Epithelial cell of esophagus (primary cell): ENCODE measurements around the gene RBPJL.

ENCODE experiments used
- DNase-seq: peaks from one replicate; pipeline ENCODE4 v3.0.0; 2010; ENCODE audit warnings: low read depth
- H3K4me3 ChIP-seq: 2 replicates; pipeline ENCODE4 v1.5.1; 2011; ENCODE audit warnings: mild to moderate bottlenecking, low read length, control low read depth
- TF ChIP-seq, protein P1 (sequence below): IDR thresholded peaks from 2 replicates; pipeline ENCODE4 v1.5.1; 2011; ENCODE audit warnings: low read depth, mild to moderate bottlenecking, low read length, control low read depth, inconsistent platforms; ENCODE audit not compliant: insufficient read depth; ENCODE audit errors: missing control alignments

The RBPJL gene

DNA sequence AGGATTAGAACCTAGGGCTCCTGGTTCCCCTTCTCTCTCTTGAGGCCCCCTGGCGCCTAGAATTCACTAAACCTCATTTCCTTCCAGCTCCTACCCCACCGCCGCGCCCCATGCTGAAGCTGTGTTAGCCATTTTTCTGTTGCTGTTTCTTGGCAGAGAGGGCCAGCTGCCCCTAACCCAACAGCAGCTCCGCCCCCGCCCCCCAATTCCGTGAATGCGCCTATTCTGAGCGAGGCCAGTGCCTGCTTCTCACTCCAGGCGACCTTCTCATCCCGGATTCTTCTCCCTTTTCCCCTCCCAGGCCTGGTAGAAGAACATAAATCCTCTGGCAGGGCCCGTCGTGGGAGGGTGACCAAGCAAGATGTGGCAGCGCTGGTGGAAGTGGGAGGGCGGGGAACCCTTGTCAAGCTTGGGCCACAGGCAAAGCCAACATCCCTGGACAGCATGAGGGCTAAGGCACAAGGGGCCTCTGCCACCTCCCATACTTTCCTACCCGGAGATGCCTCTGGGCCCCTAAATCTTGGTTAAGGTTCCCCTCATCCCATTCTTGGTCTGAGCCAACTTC is 518 bp downstream of the RBPJL start:
- TF ChIP-seq, protein P1, sequence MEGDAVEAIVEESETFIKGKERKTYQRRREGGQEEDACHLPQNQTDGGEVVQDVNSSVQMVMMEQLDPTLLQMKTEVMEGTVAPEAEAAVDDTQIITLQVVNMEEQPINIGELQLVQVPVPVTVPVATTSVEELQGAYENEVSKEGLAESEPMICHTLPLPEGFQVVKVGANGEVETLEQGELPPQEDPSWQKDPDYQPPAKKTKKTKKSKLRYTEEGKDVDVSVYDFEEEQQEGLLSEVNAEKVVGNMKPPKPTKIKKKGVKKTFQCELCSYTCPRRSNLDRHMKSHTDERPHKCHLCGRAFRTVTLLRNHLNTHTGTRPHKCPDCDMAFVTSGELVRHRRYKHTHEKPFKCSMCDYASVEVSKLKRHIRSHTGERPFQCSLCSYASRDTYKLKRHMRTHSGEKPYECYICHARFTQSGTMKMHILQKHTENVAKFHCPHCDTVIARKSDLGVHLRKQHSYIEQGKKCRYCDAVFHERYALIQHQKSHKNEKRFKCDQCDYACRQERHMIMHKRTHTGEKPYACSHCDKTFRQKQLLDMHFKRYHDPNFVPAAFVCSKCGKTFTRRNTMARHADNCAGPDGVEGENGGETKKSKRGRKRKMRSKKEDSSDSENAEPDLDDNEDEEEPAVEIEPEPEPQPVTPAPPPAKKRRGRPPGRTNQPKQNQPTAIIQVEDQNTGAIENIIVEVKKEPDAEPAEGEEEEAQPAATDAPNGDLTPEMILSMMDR, result no peak
- H3K4me3 ChIP-seq, result no peak overlapping the region

DNA sequence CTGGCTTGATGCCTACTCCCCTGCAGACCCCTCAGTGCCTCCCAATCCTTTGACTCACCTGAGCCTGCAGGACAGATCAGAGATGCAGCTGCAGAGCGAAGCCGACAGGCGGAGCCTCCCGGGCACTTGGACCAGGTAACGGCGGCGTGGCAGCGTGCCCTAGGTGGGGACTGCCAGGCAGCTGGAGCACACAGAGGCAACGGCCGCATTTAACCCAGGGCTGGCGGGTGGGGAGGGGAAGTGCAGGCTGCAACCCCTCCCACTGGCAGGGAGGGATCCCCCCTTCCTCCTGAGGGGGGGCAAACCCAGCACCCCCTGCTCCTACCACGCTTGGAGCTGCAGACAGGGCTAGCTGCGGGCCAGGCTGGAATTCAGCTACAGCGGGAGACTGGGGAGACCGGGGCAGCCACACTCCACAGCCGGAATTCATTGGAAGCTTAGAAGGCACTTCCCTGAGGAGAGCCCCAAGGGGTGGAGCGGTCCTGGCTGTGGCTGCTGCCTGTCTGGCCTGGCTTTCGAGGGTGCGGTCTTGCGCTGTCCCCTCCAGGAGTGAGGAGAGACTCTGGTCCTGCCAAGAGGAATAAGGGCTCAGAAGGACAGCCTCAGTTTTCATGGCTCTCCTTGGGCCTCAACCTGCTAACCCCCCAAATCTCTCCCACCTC is 1.6 kb downstream of the RBPJL start, which contains the start of gene MATN4:
TSS of gene MATN4 (minus strand) at position 183 of the 662 bp plus-strand sequence. CDS start 2,717 bp downstream, outside the sequence.
- H3K4me3 ChIP-seq, result no peak within 1 kb of the TSS
- TF ChIP-seq, protein P1, result peak; percentile 61
- DNase-seq, result peak; percentile 47

More for the DNA sequence above, 518 bp downstream of the RBPJL start:
- DNase-seq, result no peak

DNA sequence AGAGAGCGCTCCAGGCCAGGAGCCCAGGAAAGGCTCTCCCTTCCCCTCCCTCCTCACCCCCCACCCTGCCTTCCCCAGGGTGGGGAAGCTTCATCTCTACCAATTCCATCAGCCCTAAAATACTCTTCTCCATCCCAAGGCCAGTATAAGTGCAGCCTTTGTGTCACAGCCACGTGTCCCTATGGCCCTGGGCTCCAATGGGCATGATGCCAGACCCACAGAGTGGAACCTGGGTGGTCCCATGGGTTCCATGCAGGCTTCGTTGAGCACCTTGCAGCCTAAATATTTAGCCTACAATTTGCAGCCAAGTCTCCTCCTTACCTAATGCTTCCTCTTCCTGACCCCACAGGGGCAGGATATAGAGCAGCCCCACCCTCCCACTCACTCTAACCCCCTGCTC is 2.4 kb downstream of the RBPJL start:
- TF ChIP-seq, protein P1, result no peak
- no peak for DNase-seq

DNA sequence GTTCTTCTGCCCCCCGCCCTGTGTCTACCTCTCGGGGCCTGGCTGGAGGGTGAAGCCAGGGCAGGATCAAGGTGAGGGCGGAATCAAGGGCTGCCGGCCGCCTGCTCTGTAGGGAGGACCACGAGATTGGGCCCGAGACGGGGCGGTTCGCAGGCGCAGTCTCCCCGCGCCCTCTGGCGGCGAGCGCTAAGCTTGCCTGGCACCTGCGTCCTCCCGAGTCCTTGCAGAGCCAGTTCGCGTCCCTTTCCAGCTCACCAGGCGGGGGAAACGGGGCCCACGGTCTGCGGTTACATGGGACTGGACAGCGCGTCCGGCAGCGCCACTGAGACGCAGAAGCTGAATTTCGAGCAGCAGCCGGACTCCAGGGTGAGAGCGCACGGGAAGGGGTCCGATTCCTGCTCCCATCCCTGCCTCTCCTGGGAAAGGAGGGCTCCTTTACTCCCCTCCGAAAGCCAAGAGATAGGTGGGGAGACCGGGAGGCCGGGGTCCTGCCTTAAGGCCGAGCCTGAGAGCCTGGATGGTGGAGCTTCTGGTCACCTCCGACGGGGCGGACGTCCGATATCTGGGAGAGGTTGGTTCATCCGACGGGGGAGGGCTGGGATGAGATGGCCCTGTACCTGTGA is 5.1 kb downstream of the RBPJL start:
- peak; percentile 65 for DNase-seq
- H3K4me3 ChIP-seq, result no peak overlapping the region
- TF ChIP-seq, protein P1, result peak; percentile 81

More for the DNA sequence above, 2.4 kb downstream of the RBPJL start:
- H3K4me3 ChIP-seq, result no peak overlapping the region

DNA sequence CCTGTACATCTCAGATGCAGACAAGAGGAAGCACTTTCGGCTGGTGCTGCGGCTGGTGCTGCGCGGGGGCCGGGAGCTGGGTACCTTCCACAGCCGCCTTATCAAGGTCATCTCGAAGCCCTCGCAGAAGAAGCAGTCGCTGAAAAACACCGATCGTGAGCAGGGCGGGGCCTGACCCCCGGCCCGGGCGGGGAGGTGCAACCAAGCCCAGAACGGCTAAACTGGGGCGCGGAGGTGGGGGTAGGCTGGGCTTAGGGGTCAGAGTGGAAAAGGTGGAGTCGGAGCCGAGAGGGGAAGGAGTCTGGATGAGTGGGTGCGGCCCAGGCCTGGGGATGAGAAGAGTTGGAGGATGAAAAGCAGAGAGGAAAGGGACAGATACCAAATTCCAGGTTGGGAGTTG is 5.6 kb downstream of the RBPJL start:
- TF ChIP-seq, protein P1, result no peak
- H3K4me3 ChIP-seq, result no peak overlapping the region
- no peak for DNase-seq

DNA sequence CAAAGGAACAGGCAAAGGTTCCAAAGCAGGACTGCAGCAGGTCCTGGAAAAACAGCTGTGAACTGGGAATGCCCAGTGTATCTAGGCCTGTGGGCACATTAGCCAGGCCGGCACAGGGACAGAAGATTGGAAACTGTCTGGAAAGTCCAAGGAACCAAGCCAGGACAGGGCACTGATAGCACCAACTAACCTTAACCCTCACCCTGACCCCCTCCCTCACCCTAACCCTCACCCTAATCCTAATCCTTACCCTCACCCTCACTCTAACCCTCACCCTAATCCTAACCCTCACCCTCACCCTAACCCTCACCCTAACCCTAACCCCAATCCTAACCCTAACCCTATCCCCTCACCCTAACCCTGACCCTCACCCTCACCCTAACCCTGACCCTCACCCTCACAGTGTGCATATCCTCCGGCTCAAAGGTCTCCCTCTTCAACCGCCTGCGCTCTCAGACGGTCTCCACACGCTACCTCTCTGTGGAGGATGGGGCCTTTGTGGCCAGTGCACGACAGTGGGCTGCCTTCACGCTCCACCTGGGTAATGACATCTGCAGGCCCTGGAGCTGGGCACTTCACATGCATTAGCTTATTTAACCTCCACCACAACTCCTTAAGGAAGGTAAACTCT is 6.5 kb downstream of the RBPJL start:
- H3K4me3 ChIP-seq, result no peak overlapping the region
- no peak for DNase-seq
- TF ChIP-seq, protein P1, result no peak
